Mammary microvascular endothelial cell (primary cell): Measurements from ENCODE around the gene TAS2R8. TPM values are rescaled to one million over a fixed set of nuclear protein-coding genes. Genes with fewer than 3 reads are reported as not detected.

Experiments used
- total RNA-seq: library from RNA; depleted of rRNA; stranded (reverse); fragments of >200 nt; gene quantifications from 2 replicates; pipeline ENCODE4 v1.2.3, GENCODE V29; 2015

TAS2R8 gene
- total RNA-seq = not detected in 2 replicates

GRCh38 chr12:10807186-10807585 is at the start of gene TAS2R8:
Gene TAS2R8, minus strand, starts transcription at chr12:10807286. Its CDS starts 306 bp downstream, at chr12:10806980.

GRCh38 chr12:10849425-10849878 is 42.4 kb upstream of the TAS2R8 start, which contains the start of gene PRR4:
Gene PRR4, minus strand, starts transcription at chr12:10849475. Its CDS starts 38 bp downstream, at chr12:10849437.

GRCh38 chr12:10826258-10826657 is 19.2 kb upstream of the TAS2R8 start, which contains the start of gene TAS2R10:
Gene TAS2R10, minus strand, starts transcription at chr12:10826358. Its CDS starts 89 bp downstream, at chr12:10826269.

GRCh38 chr12:10810068-10810467 is 3.0 kb upstream of the TAS2R8 start, which contains the start of gene TAS2R9:
Gene TAS2R9, minus strand, starts transcription at chr12:10810168. Its CDS starts 93 bp downstream, at chr12:10810075.

GRCh38 chr12:10802587-10802986 is 4.5 kb downstream of the TAS2R8 start, which contains the start of gene TAS2R7:
Gene TAS2R7, minus strand, starts transcription at chr12:10802627. Its CDS starts 57 bp downstream, at chr12:10802570.

Other genes with a start within 250 kb of the TAS2R8 start
- gene MAGOHB, start 193.7 kb downstream of the TAS2R8 start, total RNA-seq = 21.0 and 21.1 TPM in 2 replicates
- 7.3 and 9.6 TPM in 2 replicates for gene STYK1, start 133.2 kb downstream of the TAS2R8 start, total RNA-seq
- 355 and 378 TPM in 2 replicates for gene YBX3, start 84.0 kb downstream of the TAS2R8 start, total RNA-seq
- not detected in 2 replicates for gene TAS2R7, start 4.7 kb downstream of the TAS2R8 start, total RNA-seq
- gene TAS2R9, start 2.9 kb upstream of the TAS2R8 start, total RNA-seq = not detected in 2 replicates
- gene TAS2R10, start 19.1 kb upstream of the TAS2R8 start, total RNA-seq = 0.13 TPM in 1 of 2 replicates, not detected in the other
- 0.20 TPM in 1 of 2 replicates, not detected in the other for gene PRR4, start 42.2 kb upstream of the TAS2R8 start, total RNA-seq
- 3.0 and 6.0 TPM in 2 replicates for gene PRH1, start 77.0 kb upstream of the TAS2R8 start, total RNA-seq
- 0.07 and 0.10 TPM in 2 replicates for gene TAS2R13, start 102.3 kb upstream of the TAS2R8 start, total RNA-seq
- not detected in 2 replicates for gene PRH2, start 122.0 kb upstream of the TAS2R8 start, total RNA-seq
- gene TAS2R14, start 132.0 kb upstream of the TAS2R8 start, total RNA-seq = 0.07 and 0.84 TPM in 2 replicates
- gene TAS2R50, start 179.6 kb upstream of the TAS2R8 start, total RNA-seq = 0.15 and 0.20 TPM in 2 replicates
- gene TAS2R20, start 191.0 kb upstream of the TAS2R8 start, total RNA-seq = 0.10 and 0.13 TPM in 2 replicates
- 0.39 and 0.53 TPM in 2 replicates for gene TAS2R19, start 215.3 kb upstream of the TAS2R8 start, total RNA-seq
- gene TAS2R31, start 224.1 kb upstream of the TAS2R8 start, total RNA-seq = 0.15 TPM in 1 of 2 replicates, not detected in the other